GM19468 (cell line): ENCODE results near the gene IL17RD.

ENCODE experiments used
- ATAC-seq: cut with Tn5 transposase; IDR thresholded peaks from one replicate; pipeline ENCODE4 v1.9.1; 2021; ENCODE audit warnings: mild to moderate bottlenecking, moderate library complexity, moderate number of reproducible peaks; ENCODE audit not compliant: unreplicated experiment; ENCODE audit errors: extremely low read depth

Gene IL17RD

GRCh38 chr3:57133157-57133556 lies 32.0 kb downstream of the IL17RD start:
- no peak for ATAC-seq

- ATAC-seq = no peak
These were observed 32.5 kb downstream of the IL17RD start for GRCh38 chr3:57132674-57133073.

DNA sequence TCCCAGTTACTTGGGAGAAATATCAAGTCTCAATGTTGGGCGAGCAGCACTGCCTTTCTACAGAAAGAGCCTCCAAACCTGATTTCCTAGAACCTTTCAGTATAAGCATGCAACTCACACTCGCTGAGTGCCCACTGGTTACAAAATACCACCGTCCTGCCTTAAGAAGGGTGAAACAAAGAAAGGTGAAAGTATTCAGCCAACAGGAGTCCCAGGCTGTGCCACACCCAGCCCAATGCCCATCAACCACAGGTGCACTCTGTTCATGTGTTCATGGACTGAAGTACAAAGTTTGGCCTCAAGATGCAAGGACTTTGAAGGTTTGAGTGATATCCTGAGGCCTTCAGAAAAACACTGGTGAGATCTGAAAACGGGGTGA lies 34.0 kb downstream of the IL17RD start:
- no peak for ATAC-seq

- ATAC-seq = no peak
These were observed 34.5 kb downstream of the IL17RD start for GRCh38 chr3:57130571-57131209.

DNA sequence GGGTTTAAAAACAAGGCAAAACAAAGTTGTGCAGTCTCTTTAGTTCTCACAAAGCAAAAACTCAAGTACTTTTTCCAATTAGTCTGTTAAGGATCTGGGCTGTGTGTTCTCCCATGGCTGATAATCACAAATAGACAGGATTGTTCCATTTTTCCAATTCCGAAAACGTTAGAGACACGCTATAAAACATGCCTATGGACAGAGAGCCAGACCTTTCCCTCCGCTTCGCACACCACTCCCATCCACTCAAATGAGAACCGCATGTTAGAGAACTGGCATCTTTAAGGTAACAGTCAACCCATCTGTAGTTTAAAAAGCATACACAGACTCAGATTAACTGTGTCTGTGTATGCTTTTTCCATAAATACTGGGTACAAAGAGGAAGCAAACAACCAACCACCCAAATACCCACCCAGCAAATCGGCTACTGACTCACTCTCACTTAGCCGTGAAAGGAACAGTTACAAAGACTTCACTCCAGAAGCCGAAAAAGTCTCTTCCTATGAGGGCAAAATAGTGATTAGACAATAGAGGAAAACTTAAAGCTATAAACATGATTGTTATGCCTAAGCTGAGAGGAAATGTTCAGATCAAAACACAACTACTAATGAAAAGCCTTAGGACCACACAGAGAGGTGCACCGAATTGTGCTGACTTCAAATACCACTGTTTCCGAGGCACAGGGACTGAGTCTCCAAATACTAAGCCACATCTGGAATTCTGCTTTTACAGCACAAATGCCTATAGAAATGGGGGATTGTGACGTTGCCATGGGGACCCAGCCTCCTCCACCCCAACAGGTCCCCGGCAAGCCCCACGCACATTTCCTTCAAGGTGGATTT lies 36.1 kb downstream of the IL17RD start:
- no peak for ATAC-seq

DNA sequence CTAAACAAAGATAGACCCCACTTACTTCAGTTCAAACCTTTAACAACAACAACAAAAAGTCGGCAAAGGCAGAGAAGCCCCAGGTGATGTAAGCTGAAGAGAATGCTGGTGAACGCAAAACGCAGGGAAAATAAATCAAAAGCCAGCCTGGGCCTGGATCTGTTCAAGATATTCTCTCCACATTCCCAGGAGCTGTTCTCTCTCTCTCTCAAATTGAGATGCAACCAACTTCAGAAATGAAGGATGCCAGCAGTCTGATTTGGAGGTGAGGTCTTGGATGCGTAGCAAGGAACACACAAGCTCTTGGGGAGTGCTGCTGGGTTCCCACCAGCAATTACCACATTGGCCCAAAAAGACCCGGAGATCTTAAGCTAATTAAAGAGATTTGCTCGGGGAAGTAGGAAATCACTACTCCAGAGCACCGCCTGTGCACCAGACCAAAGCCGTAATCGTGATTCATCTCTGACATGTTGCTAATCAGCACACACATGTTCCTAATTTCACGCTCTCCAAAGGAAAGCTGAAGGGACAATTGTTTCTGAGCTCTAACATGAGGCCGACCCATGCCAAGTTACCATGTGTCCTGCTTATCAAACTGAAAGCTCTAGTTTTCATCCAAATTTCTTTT lies 37.1 kb downstream of the IL17RD start:
- ATAC-seq = no peak

DNA sequence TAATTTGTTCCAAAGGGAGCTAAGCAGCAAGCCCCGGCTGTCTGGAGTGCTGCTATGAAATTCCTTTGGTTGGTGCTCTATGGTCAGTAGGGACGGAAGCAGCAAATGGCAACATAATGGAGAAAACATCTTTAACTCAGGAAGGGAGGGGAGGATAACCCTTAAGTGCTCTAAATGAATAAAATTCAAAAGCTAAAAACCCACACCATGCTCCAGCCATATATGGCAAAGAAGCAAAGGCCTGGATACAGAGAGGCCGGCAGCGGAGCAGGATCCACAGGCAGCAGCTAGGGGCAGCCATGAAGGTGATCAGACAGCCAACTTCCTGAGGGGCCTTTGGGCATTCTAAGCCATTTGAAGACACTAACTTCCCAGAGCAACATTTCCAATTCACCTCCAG lies 38.9 kb downstream of the IL17RD start:
- no peak for ATAC-seq

- ATAC-seq = no peak
These were observed 44.5 kb downstream of the IL17RD start for GRCh38 chr3:57120451-57121174.

DNA sequence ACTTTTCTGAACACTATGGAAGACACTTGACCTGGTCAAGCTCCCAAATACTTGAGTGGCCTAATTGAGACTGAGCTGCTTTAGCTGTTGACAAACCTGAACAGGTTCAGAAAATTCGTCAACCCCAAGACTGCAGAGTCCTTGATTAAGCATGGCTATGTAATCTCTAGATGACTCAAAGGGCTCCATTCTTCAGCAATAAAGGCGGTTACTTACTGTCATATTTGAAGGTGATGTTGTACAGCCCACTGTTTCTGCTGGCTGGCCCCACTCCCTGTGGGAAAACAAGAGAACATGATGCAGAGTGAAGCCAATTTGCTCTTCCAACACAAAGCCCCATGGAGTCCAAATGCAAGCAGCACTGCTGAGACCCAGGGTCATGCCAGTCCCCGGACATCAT lies 45.1 kb downstream of the IL17RD start:
- ATAC-seq = no peak

DNA sequence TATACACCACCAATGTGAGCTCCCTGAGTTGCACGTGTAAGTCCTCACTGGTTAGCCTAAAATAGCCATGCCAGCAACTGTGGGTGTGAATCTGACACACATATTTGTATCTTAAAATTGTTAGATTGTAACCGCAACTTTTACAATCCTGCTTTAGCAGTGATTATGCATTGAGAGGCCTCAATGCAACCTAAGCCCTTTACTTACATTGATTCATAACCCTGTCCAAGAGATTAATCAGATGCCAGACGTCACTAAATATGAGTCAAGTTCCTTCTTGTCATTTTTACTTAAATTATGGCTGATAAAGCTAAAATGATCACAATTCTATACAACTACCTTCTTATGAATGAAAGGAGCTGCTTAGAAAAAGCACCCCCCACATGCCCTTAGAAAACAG lies 46.9 kb downstream of the IL17RD start:
- no peak for ATAC-seq

- ATAC-seq = no peak
These were observed 48.7 kb downstream of the IL17RD start for GRCh38 chr3:57116501-57116900.

DNA sequence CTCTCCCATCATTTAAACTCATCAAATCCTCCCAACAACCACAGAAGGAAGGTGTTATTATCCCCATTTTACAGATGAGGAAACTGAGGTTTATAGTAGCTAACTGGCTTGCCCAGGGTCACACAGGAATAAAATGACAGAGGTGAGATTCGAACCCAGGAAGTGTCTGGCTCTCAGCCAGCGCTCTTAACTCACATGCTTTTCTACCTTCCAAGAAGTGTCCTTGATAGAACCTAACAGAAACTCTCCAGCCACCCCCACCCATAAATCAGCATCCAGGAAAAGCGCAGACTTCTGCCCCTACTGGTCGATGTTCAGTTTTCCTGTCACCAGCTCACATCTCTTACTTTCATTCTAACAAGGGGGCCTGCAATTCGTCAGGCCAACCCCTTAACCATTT lies 52.9 kb downstream of the IL17RD start:
- no peak for ATAC-seq

DNA sequence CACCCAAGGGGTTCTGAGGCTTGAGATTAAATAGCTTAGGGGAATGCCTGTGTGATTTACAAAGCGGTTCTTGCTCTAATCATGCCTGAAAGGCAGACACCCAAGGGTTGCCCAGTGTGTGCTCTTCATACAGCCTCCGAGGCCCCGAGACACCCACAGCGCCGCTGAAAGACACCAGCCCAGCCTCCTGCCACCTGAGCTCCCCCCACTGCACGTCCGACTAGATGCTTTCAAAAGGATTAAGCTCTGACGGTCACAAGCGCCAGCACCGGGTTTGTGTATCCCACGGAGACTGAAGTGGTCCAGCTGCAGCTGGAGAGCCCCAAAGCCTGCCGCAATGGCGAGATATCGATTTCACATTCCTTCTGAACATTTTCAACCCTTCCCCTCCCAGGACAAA lies 54.4 kb downstream of the IL17RD start:
- no peak for ATAC-seq

GRCh38 chr3:57110214-57110613 lies 54.9 kb downstream of the IL17RD start:
- no peak for ATAC-seq

- ATAC-seq = no peak
These were observed 55.5 kb downstream of the IL17RD start for GRCh38 chr3:57109437-57110199.

- ATAC-seq = no peak
These were observed 56.5 kb downstream of the IL17RD start for GRCh38 chr3:57108684-57109083.

- ATAC-seq = no peak
These were observed 59.6 kb downstream of the IL17RD start for GRCh38 chr3:57105585-57105984.

DNA sequence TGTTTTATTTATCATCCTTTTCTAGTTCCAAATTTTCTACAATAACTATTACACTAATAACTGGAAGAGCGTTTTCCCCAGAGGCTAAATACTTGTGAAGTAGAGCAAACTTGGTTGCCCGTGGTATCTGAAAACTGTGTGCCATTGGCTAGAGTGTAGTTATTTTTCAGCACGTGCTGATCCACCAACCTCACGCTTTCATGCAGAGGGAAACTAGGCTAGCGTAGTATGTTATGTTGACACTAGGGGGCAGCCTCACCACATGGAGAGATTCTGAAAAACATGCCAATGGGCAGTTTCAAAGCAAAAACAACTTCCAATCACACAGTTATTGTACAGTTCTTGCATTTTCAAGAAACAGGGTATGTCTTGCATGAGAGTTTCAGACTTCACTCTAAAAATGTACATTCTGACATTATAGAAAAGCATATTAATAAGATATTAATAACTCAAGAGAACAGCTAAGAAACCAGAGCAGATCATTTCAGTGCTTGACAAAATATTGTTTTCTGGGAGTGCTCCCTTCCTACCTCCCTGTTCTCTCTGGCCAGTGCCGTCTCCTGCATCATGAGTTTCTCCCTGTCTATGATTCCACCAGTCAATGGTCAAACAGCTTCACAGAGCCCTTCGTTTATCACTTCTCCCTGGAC lies 65.0 kb downstream of the IL17RD start:
- no peak for ATAC-seq

- ATAC-seq = no peak
These were observed 66.5 kb downstream of the IL17RD start for GRCh38 chr3:57098418-57099310.
